ENCODE data around the gene INMT.
A peak's percentile ranks its signal among the peaks of the same experiment; 100 is the strongest.

The INMT gene

GRCh38 chr7:30789334-30789711 lies 37.4 kb downstream of the INMT start:
- peak; percentile 57 for DNase-seq

- no peak for DNase-seq
Measured at GRCh38 chr7:30790356-30790755, 38.4 kb downstream of the INMT start.

GRCh38 chr7:30791114-30791513 lies 39.2 kb downstream of the INMT start:
- no peak for DNase-seq

- DNase-seq: no peak
Measured at GRCh38 chr7:30795161-30795948, 43.4 kb downstream of the INMT start.

- no peak for DNase-seq
Measured at GRCh38 chr7:30796105-30796869, 44.4 kb downstream of the INMT start.

GRCh38 chr7:30797176-30798040 lies 45.5 kb downstream of the INMT start:
- DNase-seq: no peak

GRCh38 chr7:30799206-30799975 lies 47.5 kb downstream of the INMT start:
- peak; percentile 64 for DNase-seq

- no peak for DNase-seq
Measured at GRCh38 chr7:30799976-30800661, 48.2 kb downstream of the INMT start.

- peak; percentile 56 for DNase-seq
Measured at GRCh38 chr7:30800785-30801252, 48.9 kb downstream of the INMT start.

GRCh38 chr7:30802812-30803211 lies 50.9 kb downstream of the INMT start:
- no peak for DNase-seq

GRCh38 chr7:30804078-30804661 lies 52.2 kb downstream of the INMT start:
- no peak for DNase-seq

- no peak for DNase-seq
Measured at GRCh38 chr7:30805081-30805691, 53.3 kb downstream of the INMT start.

- no peak for DNase-seq
Measured at GRCh38 chr7:30805931-30806330, 54.0 kb downstream of the INMT start.
